GM06990 (cell line): ENCODE data around the gene LRRC40.

Experiments
- DNase-seq: peaks from one replicate; pipeline ENCODE4 v3.0.0-alpha.2; 2011; ENCODE audit not compliant: insufficient read length; ENCODE audit errors: extremely low read depth
- H3K27me3 ChIP-seq: replicated peaks from 2 replicates; pipeline ENCODE4 v1.6.0; 2011; ENCODE audit warnings: low read length; ENCODE audit not compliant: control insufficient read depth, insufficient read depth
- H3K36me3 ChIP-seq: 2 replicates; pipeline ENCODE4 v1.5.1; 2011; ENCODE audit warnings: low read length; ENCODE audit not compliant: control insufficient read depth, insufficient read depth
- H3K4me3 ChIP-seq: replicated peaks from 2 replicates; pipeline ENCODE4 v1.5.1; 2011; ENCODE audit warnings: low read depth, mild to moderate bottlenecking, control low read depth, low read length
- TF ChIP-seq, protein P1 (sequence below): IDR thresholded peaks from 2 replicates; pipeline ENCODE4 v1.5.1; 2011; ENCODE audit warnings: low read length, control low read depth, mild to moderate bottlenecking, inconsistent platforms; ENCODE audit not compliant: insufficient read depth, poor library complexity, severe bottlenecking

The LRRC40 gene

DNA sequence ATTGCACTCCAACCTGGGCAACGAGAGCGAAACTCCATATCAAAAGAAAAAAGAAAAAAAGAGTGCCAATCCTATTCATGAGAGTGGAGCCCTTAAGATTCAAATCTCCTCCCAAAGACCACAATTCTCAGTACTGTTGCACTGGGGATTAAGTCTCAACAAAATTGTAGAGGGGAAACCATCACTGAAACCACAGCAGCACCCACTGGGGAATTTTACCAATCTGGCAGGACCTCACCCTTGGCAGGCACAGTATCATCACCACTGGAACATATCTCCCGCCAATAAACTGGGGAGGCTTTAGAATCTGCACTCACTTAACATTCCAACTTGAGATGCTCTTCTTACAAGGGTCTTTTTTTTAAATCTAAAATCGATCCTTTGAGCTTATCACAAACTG is 41.0 kb downstream of the LRRC40 start:
- H3K27me3 ChIP-seq, result no peaks in the 10 kb centered on the region
- no peak for DNase-seq
- TF ChIP-seq, protein P1, sequence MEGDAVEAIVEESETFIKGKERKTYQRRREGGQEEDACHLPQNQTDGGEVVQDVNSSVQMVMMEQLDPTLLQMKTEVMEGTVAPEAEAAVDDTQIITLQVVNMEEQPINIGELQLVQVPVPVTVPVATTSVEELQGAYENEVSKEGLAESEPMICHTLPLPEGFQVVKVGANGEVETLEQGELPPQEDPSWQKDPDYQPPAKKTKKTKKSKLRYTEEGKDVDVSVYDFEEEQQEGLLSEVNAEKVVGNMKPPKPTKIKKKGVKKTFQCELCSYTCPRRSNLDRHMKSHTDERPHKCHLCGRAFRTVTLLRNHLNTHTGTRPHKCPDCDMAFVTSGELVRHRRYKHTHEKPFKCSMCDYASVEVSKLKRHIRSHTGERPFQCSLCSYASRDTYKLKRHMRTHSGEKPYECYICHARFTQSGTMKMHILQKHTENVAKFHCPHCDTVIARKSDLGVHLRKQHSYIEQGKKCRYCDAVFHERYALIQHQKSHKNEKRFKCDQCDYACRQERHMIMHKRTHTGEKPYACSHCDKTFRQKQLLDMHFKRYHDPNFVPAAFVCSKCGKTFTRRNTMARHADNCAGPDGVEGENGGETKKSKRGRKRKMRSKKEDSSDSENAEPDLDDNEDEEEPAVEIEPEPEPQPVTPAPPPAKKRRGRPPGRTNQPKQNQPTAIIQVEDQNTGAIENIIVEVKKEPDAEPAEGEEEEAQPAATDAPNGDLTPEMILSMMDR, result no peak
- H3K4me3 ChIP-seq, result no peak overlapping the region
- H3K36me3 ChIP-seq, result no peaks in the 10 kb centered on the region; the same call in none of the 2 replicates

DNA sequence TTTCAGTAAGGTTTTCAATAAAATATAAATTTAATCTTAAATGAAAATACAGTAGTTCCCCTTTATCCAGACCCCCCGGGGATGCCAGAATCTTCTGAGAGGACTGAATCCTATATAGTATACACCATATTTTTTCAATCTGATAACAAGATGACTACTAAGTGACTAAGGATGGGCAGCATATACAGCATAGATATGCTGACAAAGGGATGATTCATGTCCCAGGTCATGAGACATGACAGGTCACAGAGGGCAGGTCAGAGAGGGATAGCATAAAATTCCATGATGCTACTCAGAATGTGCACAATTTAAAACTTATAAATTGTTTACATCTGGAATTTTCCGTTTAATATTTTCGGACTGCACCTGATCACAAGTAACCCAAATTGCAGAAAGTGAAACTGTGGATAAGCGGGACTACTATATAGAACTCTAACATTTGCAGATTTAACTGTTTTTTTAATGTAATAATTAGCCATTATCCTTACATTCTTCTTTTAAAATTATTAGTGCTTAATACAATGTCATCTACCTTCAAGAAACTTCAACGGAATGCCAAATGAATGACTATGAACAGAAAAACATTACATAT is 48.8 kb downstream of the LRRC40 start:
- no peak overlapping the region for H3K4me3 ChIP-seq
- H3K27me3 ChIP-seq, result no peaks in the 10 kb centered on the region
- H3K36me3 ChIP-seq, result no peaks in the 10 kb centered on the region
- TF ChIP-seq, protein P1, result no peak
- no peak for DNase-seq

DNA sequence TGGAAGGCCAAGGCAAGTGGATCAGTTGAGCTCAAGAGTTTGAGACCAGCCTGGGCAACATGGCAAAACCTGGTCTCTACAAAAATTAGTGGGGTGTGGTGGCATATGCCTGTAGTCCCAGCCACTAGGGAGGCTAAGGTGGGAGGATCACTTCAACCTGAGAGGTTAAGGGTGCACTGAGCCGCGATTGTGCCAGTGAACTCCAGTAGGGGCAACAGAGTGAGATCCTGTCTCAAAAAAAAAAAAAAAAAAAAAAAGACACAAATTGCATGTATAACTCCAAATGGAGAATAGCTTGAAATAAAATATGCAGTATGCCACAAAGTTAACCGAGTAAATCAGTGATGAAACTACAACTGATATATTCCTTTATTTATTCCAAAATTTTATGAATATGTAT is 51.6 kb downstream of the LRRC40 start:
- no peak overlapping the region for H3K4me3 ChIP-seq
- no peak for DNase-seq
- TF ChIP-seq, protein P1, result no peak

DNA sequence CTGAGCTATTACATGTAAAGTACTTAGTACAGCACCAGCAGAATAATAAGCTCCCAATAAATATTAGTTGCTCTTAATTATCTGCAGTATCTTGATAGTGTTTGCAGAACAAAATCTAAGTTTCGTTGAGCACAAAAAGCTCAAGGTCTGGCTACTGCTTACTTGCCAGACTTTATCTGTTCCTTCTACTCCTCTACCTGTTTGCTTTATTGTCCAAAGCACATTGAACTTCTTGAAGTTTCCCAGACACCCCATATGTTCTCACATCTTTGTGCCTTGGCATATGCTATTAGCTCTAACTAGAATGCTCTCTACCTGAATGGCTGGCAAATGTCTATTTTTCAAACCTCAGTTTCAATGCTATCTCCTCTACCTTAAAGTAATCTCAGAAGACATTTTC is 54.9 kb downstream of the LRRC40 start:
- no peaks in the 10 kb centered on the region for H3K27me3 ChIP-seq
- H3K4me3 ChIP-seq, result no peak overlapping the region
- no peaks in the 10 kb centered on the region; the same call in none of the 2 replicates for H3K36me3 ChIP-seq
- TF ChIP-seq, protein P1, result no peak
- DNase-seq, result no peak

More for the DNA sequence above, 51.6 kb downstream of the LRRC40 start:
- Histone ChIP-seq H3K36me3 (no peaks in the 10 kb centered on the region; the same call in none of the 2 replicates), H3K27me3 (no peaks in the 10 kb centered on the region)

DNA sequence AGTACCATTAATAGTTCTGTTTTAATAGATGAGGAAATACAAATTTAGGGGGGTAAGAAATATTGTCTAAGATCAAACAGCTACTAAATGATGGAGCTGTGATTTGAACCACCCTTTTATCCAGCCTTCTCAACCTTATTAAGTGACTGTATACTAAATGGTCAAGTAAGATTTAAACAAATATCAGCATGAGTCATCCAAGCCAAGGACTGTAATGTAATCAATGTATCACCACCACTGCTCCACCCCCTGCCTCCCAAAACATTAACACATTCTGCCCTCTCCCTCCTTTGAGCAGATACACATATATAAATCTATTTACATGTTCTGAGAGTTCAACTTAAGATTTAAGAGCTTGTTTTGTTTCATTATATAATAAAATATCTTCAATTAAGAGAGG is 58.9 kb downstream of the LRRC40 start:
- no peak for DNase-seq
- TF ChIP-seq, protein P1, result no peak
- Histone ChIP-seq H3K36me3 (no peaks in the 10 kb centered on the region; the same call in none of the 2 replicates), H3K27me3 (no peaks in the 10 kb centered on the region), H3K4me3 (no peak overlapping the region)

DNA sequence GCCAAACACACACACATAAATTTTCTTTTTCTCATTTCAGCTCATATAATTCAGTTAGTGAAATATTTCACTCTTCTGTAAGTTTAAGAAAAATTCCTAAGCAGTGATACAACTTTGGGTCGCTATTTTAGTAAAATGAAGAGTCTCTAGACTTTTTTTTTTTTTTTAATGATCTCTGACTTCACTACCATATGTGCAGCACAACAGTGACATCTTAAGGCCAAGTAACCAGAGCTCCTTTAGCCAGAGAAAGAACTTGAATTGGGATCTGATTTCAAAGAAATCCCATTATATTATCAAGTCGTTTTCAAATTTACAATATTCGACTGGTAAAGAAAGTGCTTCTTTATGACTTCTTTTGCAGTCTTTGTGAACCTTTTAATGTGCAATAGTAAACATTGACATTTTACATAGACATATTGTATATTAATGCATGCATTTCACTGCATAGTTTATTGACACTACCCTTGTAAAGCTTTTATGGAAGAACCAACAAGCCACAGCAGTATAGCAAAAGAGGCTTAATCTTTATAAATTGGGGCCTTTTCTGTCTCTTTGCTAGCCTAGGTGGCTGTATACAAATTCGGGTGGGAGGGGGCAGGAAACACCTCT is 62.2 kb downstream of the LRRC40 start:
- H3K27me3 ChIP-seq, result no peaks in the 10 kb centered on the region
- no peak for DNase-seq
- TF ChIP-seq, protein P1, result no peak
- no peaks in the 10 kb centered on the region; the same call in none of the 2 replicates for H3K36me3 ChIP-seq
- no peak overlapping the region for H3K4me3 ChIP-seq
